SK-N-SH treated with all-trans-retinoic acid at 6 μM for 48 hours (cell line): ENCODE measurements around the gene OR2S2.

Source experiments
- ATAC-seq: fragments of 200-7000 bp; cut with Tn5 transposase; 3 replicates; pipeline ENCODE4 v1.9.1; 2020; ENCODE audit warnings: mild to moderate bottlenecking, moderate library complexity
- ARNTL ChIP-seq: fragments of 450-650 bp; formaldehyde crosslinking; IDR thresholded peaks from 2 replicates; pipeline ENCODE4 v1.5.0; 2020; ENCODE audit warnings: low read depth, mild to moderate bottlenecking, moderate library complexity, borderline replicate concordance
- BACH2 ChIP-seq: fragments of 250-450 bp; sonication (Bioruptor Pico); IDR thresholded peaks from 2 replicates; pipeline ENCODE4 v1.9.0; 2021; ENCODE audit warnings: mild to moderate bottlenecking, borderline replicate concordance
- CREB5 ChIP-seq: fragments of 250-450 bp; sonication (Bioruptor Pico); IDR thresholded peaks from 2 replicates; pipeline ENCODE4 v1.5.1; 2020; ENCODE audit warnings: low read depth, mild to moderate bottlenecking, moderate library complexity
- CSDC2 ChIP-seq: fragments of 250-450 bp; sonication (Bioruptor Pico); IDR thresholded peaks from 2 replicates; pipeline ENCODE4 v1.5.0; 2020; ENCODE audit warnings: mild to moderate bottlenecking, moderate library complexity
- CSRNP3 ChIP-seq: fragments of 250-450 bp; sonication (Bioruptor Pico); IDR thresholded peaks from 2 replicates; pipeline ENCODE4 v1.5.1; 2021; ENCODE audit warnings: mild to moderate bottlenecking, moderate library complexity
- ESRRG ChIP-seq: fragments of 250-450 bp; sonication (Bioruptor Pico); IDR thresholded peaks from 2 replicates; pipeline ENCODE4 v1.6.1; 2021; ENCODE audit warnings: mild to moderate bottlenecking
- GLIS3 ChIP-seq: fragments of 250-450 bp; sonication (Bioruptor Pico); IDR thresholded peaks from 2 replicates; pipeline ENCODE4 v1.5.0; 2020; ENCODE audit warnings: mild to moderate bottlenecking, moderate library complexity
- ISL1 ChIP-seq: fragments of 250-450 bp; sonication (Bioruptor Pico); IDR thresholded peaks from 2 replicates; pipeline ENCODE4 v2.1.2; 2022; ENCODE audit warnings: mild to moderate bottlenecking, moderate library complexity
- OSR1 ChIP-seq: fragments of 250-450 bp; sonication (Bioruptor Pico); IDR thresholded peaks from 2 replicates; pipeline ENCODE4 v1.8.0; 2022; ENCODE audit warnings: moderate library complexity, mild to moderate bottlenecking, inconsistent platforms
- PATZ1 ChIP-seq: fragments of 250-450 bp; sonication (Bioruptor Pico); IDR thresholded peaks from 2 replicates; pipeline ENCODE4 v1.8.0; 2020; ENCODE audit warnings: mild to moderate bottlenecking, moderate library complexity, borderline replicate concordance
- POU6F1 ChIP-seq: fragments of 250-450 bp; sonication (Bioruptor Pico); IDR thresholded peaks from 2 replicates; pipeline ENCODE4 v1.8.0; 2021; ENCODE audit warnings: low read depth, mild to moderate bottlenecking, moderate library complexity, borderline replicate concordance
- PPARA ChIP-seq: fragments of 250-450 bp; sonication (Bioruptor Pico); IDR thresholded peaks from 2 replicates; pipeline ENCODE4 v1.5.0; 2020; ENCODE audit warnings: mild to moderate bottlenecking, borderline replicate concordance
- RARB ChIP-seq: fragments of 250-450 bp; sonication (Bioruptor Pico); IDR thresholded peaks from 2 replicates; pipeline ENCODE4 v1.8.0; 2021; ENCODE audit warnings: mild to moderate bottlenecking, moderate library complexity
- SNAI2 ChIP-seq: fragments of 250-450 bp; sonication (Bioruptor Pico); IDR thresholded peaks from 2 replicates; pipeline ENCODE4 v1.5.0; 2020; ENCODE audit warnings: mild to moderate bottlenecking, moderate library complexity
- TCF4 ChIP-seq: fragments of 250-450 bp; sonication (Bioruptor Pico); IDR thresholded peaks from 2 replicates; pipeline ENCODE4 v1.8.0; 2021; ENCODE audit warnings: mild to moderate bottlenecking, moderate library complexity, borderline replicate concordance
- TSHZ2 ChIP-seq: fragments of 250-450 bp; sonication (Bioruptor Pico); IDR thresholded peaks from 2 replicates; pipeline ENCODE4 v1.5.0; 2020; ENCODE audit warnings: mild to moderate bottlenecking, moderate library complexity
- ZC3H10 ChIP-seq: fragments of 250-450 bp; sonication (Bioruptor Pico); IDR thresholded peaks from 2 replicates; pipeline ENCODE4 v1.5.1; 2021; ENCODE audit warnings: mild to moderate bottlenecking, moderate library complexity
- ZFP3 ChIP-seq: fragments of 250-450 bp; sonication (Bioruptor Pico); IDR thresholded peaks from 2 replicates; pipeline ENCODE4 v1.5.0; 2020; ENCODE audit warnings: mild to moderate bottlenecking, moderate library complexity
- ZFP30 ChIP-seq: fragments of 450-650 bp; formaldehyde crosslinking; IDR thresholded peaks from 2 replicates; pipeline ENCODE4 v1.5.0; 2022; ENCODE audit warnings: mild to moderate bottlenecking, moderate library complexity
- ZNF565 ChIP-seq: fragments of 450-650 bp; formaldehyde crosslinking; conservative IDR thresholded peaks from 2 replicates; pipeline ENCODE4 v1.5.0; 2020; ENCODE audit warnings: low read depth, mild to moderate bottlenecking, moderate library complexity
- ZNF70 ChIP-seq: fragments of 450-650 bp; formaldehyde crosslinking; IDR thresholded peaks from 2 replicates; pipeline ENCODE4 v1.5.0; 2020; ENCODE audit warnings: mild to moderate bottlenecking, moderate library complexity
- ZNF8 ChIP-seq: fragments of 450-650 bp; formaldehyde crosslinking; IDR thresholded peaks from 2 replicates; pipeline ENCODE4 v1.5.0; 2020; ENCODE audit warnings: mild to moderate bottlenecking, moderate library complexity

The OR2S2 gene

GRCh38 chr9:35981699-35982098 is 23.7 kb upstream of the OR2S2 start:
- no peak for ATAC-seq
- no peak for TF ChIP-seq ZNF8 (CRISPR knock-in tag)
- no peak for TF ChIP-seq TSHZ2 (CRISPR knock-in tag)
- no peak for TF ChIP-seq RARB (CRISPR knock-in tag)
- TF ChIP-seq OSR1 (CRISPR knock-in tag), result no peak

GRCh38 chr9:35980289-35981011 is 22.5 kb upstream of the OR2S2 start:
- TF ChIP-seq CSDC2 (no peak), ZNF8 (CRISPR knock-in tag) (no peak), TCF4 (no peak), SNAI2 (no peak), ZNF565 (CRISPR knock-in tag) (no peak), ESRRG (no peak), PPARA (CRISPR knock-in tag) (no peak), CSRNP3 (CRISPR knock-in tag) (no peak), GLIS3 (CRISPR knock-in tag) (no peak), RARB (CRISPR knock-in tag) (no peak), ZC3H10 (CRISPR knock-in tag) (no peak), ZFP30 (CRISPR knock-in tag) (no peak), ZFP3 (CRISPR knock-in tag) (no peak), ZNF70 (CRISPR knock-in tag) (no peak), PATZ1 (no peak)
- no peak for ATAC-seq

- no peak for TF ChIP-seq POU6F1 (CRISPR knock-in tag)
- TF ChIP-seq ZFP30 (CRISPR knock-in tag), result no peak
- TF ChIP-seq ARNTL (CRISPR knock-in tag), result no peak
- no peak for TF ChIP-seq ZNF70 (CRISPR knock-in tag)
- no peak for TF ChIP-seq CREB5 (CRISPR knock-in tag)
- no peak for TF ChIP-seq BACH2 (CRISPR knock-in tag)
- TF ChIP-seq ZC3H10 (CRISPR knock-in tag), result no peak
- TF ChIP-seq RARB (CRISPR knock-in tag), result no peak
- no peak for TF ChIP-seq PPARA (CRISPR knock-in tag)
- no peak for TF ChIP-seq ISL1 (CRISPR knock-in tag)
- TF ChIP-seq ESRRG, result no peak
- no peak for ATAC-seq
Measured at GRCh38 chr9:35978792-35979191, 20.8 kb upstream of the OR2S2 start.
